ENCODE data around the gene PRPF6. TPM values are rescaled to one million over a fixed set of nuclear protein-coding genes. Genes with fewer than 3 reads are reported as not detected.
A peak's percentile ranks its signal among the peaks of the same experiment; 100 is the strongest.

The PRPF6 gene
- total and polyA plus RNA-seq, 2 of the 13 experiments (the other 11 are each of a cell fraction or from before 2014, with no cell fraction given), result 63.7 to 101 TPM

DNA sequence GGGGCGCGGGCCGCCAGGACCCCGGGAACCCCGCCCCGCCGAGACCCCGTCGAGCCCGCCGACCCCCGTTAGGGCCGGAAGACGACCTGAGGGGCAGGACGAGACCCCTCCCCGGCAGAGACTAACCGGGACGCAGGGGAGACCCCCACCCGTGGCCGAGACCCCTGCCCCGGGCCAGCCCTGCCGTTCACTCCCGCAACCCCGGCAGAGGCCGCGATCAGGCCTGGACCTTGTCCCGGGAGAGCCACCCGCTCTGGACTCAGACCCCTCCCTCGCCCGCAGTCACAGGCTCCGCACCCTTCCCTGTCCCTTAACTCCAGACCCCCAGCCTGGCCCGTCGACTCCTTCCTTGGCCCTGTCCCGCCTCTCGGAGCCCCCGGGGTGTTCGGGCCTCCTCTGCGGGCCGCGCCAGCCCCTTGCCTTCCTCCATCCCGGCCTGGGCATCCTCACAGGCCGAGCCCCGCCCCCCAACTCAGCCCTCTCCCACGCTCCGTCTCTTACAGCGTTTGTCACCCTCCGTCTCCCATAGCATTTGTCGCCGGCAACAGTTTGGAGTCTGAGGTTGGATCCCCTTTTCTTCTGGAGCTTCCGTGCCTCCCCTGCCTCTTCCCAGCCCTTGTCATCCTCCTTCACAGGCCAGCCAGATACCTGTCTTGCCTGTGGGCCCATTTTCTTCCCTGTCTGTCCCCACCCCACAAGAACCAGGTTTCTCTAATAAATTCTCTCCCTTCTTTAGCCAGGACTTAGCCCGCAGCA, 82.6 kb downstream of the PRPF6 start (continued):
- TF ChIP-seq, protein P1, sequence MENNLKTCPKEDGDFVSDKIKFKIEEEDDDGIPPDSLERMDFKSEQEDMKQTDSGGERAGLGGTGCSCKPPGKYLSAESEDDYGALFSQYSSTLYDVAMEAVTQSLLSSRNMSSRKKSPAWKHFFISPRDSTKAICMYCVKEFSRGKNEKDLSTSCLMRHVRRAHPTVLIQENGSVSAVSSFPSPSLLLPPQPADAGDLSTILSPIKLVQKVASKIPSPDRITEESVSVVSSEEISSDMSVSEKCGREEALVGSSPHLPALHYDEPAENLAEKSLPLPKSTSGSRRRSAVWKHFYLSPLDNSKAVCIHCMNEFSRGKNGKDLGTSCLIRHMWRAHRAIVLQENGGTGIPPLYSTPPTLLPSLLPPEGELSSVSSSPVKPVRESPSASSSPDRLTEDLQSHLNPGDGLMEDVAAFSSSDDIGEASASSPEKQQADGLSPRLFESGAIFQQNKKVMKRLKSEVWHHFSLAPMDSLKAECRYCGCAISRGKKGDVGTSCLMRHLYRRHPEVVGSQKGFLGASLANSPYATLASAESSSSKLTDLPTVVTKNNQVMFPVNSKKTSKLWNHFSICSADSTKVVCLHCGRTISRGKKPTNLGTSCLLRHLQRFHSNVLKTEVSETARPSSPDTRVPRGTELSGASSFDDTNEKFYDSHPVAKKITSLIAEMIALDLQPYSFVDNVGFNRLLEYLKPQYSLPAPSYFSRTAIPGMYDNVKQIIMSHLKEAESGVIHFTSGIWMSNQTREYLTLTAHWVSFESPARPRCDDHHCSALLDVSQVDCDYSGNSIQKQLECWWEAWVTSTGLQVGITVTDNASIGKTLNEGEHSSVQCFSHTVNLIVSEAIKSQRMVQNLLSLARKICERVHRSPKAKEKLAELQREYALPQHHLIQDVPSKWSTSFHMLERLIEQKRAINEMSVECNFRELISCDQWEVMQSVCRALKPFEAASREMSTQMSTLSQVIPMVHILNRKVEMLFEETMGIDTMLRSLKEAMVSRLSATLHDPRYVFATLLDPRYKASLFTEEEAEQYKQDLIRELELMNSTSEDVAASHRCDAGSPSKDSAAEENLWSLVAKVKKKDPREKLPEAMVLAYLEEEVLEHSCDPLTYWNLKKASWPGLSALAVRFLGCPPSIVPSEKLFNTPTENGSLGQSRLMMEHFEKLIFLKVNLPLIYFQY (CRISPR knock-in tag; IDR thresholded peaks at IDR 0.05; ENCODE audit: borderline replicate concordance), result no peak
- TF ChIP-seq ZNF230 (CRISPR knock-in tag; IDR thresholded peaks at IDR 0.05) (no peak; the same call in 1 of the 2 replicates), CREB1 (IDR thresholded peaks at IDR 0.05) (no peak), CREB1 (CRISPR knock-in tag; IDR thresholded peaks at IDR 0.05) (no peak), ZNF781 (CRISPR knock-in tag; IDR thresholded peaks at IDR 0.05; ENCODE audit: borderline replicate concordance, not compliant biosample characterization) (no peak), PCBP1 (IDR thresholded peaks at IDR 0.05; ENCODE audit: borderline replicate concordance, low read depth, low read length) (peak; percentile 84; the same call in 1 of the 2 replicates), ZNF703 (CRISPR knock-in tag; IDR thresholded peaks at IDR 0.05; ENCODE audit: borderline replicate concordance) (peak; percentile 71; the same call in 1 of the 2 replicates), ZNF879 (CRISPR knock-in tag; IDR thresholded peaks at IDR 0.05) (no peak), ZIK1 (CRISPR knock-in tag; IDR thresholded peaks at IDR 0.05; ENCODE audit: borderline replicate concordance, low read depth) (no peak), ETV5 (CRISPR knock-in tag; IDR thresholded peaks at IDR 0.05; ENCODE audit: borderline replicate concordance) (no peak; the same call in 1 of the 2 replicates), NFKB2 (CRISPR knock-in tag; IDR thresholded peaks at IDR 0.05; ENCODE audit: borderline replicate concordance) (0 out of 2 replicates have a peak, but pooled peaks have one; percentile 13)
- TF ChIP-seq, protein P2, sequence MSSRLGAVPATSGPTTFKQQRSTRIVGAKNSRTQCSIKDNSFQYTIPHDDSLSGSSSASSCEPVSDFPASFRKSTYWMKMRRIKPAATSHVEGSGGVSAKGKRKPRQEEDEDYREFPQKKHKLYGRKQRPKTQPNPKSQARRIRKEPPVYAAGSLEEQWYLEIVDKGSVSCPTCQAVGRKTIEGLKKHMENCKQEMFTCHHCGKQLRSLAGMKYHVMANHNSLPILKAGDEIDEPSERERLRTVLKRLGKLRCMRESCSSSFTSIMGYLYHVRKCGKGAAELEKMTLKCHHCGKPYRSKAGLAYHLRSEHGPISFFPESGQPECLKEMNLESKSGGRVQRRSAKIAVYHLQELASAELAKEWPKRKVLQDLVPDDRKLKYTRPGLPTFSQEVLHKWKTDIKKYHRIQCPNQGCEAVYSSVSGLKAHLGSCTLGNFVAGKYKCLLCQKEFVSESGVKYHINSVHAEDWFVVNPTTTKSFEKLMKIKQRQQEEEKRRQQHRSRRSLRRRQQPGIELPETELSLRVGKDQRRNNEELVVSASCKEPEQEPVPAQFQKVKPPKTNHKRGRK (CRISPR knock-in tag; IDR thresholded peaks at IDR 0.05), result no peak
- TF ChIP-seq, protein P3, sequence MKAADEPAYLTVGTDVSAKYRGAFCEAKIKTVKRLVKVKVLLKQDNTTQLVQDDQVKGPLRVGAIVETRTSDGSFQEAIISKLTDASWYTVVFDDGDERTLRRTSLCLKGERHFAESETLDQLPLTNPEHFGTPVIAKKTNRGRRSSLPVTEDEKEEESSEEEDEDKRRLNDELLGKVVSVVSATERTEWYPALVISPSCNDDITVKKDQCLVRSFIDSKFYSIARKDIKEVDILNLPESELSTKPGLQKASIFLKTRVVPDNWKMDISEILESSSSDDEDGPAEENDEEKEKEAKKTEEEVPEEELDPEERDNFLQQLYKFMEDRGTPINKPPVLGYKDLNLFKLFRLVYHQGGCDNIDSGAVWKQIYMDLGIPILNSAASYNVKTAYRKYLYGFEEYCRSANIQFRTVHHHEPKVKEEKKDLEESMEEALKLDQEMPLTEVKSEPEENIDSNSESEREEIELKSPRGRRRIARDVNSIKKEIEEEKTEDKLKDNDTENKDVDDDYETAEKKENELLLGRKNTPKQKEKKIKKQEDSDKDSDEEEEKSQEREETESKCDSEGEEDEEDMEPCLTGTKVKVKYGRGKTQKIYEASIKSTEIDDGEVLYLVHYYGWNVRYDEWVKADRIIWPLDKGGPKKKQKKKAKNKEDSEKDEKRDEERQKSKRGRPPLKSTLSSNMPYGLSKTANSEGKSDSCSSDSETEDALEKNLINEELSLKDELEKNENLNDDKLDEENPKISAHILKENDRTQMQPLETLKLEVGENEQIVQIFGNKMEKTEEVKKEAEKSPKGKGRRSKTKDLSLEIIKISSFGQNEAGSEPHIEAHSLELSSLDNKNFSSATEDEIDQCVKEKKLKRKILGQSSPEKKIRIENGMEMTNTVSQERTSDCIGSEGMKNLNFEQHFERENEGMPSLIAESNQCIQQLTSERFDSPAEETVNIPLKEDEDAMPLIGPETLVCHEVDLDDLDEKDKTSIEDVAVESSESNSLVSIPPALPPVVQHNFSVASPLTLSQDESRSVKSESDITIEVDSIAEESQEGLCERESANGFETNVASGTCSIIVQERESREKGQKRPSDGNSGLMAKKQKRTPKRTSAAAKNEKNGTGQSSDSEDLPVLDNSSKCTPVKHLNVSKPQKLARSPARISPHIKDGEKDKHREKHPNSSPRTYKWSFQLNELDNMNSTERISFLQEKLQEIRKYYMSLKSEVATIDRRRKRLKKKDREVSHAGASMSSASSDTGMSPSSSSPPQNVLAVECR (CRISPR knock-in tag; IDR thresholded peaks at IDR 0.05; ENCODE audit: borderline replicate concordance), result no peak; the same call in none of the 2 replicates
- TF ChIP-seq, protein P4, sequence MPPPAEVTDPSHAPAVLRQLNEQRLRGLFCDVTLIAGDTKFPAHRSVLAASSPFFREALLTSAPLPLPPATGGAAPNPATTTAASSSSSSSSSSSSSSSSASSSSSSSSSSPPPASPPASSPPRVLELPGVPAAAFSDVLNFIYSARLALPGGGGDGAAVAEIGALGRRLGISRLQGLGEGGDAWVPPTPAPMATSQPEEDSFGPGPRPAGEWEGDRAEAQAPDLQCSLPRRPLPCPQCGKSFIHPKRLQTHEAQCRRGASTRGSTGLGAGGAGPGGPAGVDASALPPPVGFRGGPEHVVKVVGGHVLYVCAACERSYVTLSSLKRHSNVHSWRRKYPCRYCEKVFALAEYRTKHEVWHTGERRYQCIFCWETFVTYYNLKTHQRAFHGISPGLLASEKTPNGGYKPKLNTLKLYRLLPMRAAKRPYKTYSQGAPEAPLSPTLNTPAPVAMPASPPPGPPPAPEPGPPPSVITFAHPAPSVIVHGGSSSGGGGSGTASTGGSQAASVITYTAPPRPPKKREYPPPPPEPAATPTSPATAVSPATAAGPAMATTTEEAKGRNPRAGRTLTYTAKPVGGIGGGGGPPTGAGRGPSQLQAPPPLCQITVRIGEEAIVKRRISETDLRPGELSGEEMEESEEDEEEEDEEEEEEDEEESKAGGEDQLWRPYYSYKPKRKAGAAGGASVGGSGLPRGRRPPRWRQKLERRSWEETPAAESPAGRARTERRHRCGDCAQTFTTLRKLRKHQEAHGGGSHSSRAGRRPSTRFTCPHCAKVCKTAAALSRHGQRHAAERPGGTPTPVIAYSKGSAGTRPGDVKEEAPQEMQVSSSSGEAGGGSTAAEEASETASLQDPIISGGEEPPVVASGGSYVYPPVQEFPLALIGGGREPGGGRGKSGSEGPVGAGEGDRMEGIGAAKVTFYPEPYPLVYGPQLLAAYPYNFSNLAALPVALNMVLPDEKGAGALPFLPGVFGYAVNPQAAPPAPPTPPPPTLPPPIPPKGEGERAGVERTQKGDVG (CRISPR knock-in tag; IDR thresholded peaks at IDR 0.05; ENCODE audit: borderline replicate concordance), result no peak

Data from HepG2 (cell line).